HG02870 (cell line): ENCODE measurements around the gene RABGAP1L.
"Not testable (repeated sequence)": the region's sequence is repeated elsewhere in the genome, so short reads cannot be mapped to it uniquely, and the experiment has no call there.

ENCODE experiments used
- ATAC-seq: cut with Tn5 transposase; IDR thresholded peaks from one replicate; pipeline ENCODE4 v1.9.1; 2021; ENCODE audit warnings: mild to moderate bottlenecking, moderate library complexity; ENCODE audit not compliant: unreplicated experiment

The RABGAP1L gene

DNA sequence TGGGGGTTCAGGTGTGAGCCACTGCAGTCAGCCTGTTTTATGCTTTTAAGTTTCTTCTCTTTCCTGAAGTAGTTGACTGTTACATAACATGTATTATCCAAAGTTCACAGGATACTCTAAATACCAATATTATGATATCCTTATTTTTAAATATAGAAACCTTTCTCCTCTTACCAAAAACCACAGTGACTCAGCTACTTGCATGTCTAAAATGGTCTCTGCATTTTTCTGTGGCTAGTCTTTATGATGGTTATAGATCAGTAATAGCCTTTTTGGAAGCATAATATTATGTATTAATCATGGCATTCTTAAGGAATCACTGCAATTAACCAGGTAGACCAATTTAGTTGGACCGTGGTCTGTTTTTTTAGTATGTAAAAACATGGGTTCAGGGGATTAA lies 629.7 kb downstream of the RABGAP1L start:
- ATAC-seq: no peak

DNA sequence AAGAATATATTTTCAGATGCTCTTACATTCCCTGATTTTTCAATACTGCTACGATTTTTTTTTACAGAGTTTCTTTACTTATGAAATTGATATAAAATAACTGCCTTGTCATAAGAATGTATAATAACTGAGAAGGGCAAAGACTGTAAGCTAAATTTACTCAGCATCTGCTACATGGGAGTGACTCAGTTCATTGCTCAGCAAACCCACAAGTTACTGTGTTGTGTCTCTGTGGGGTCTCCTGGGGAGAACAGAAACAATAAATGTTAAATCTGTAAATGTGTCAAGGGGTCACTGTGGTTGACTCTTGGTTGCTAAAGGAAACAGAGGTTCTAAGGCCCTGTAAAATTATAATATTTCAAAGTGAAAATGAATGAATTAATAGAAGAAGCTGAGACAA lies 630.1 kb downstream of the RABGAP1L start:
- ATAC-seq: peak; percentile 76

DNA sequence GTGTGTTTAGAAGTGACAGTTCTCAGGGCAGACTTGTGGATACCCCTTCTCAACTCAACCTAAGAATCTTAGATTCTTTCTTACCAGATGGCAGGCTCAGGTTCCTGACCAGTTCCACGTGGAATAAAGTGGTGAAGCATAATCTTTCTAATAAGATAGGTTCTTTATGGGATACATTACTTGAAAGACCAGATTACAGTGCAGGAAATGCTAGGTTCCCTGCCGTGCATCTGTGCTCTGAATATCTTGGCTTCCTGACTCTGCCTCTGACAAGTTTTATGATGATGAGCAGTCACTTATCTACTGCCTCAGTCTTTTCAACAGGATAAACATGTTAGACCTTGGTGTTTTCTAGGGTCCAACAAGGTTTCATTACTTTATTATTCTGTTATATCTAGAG lies 632.5 kb downstream of the RABGAP1L start:
- no peak for ATAC-seq

DNA sequence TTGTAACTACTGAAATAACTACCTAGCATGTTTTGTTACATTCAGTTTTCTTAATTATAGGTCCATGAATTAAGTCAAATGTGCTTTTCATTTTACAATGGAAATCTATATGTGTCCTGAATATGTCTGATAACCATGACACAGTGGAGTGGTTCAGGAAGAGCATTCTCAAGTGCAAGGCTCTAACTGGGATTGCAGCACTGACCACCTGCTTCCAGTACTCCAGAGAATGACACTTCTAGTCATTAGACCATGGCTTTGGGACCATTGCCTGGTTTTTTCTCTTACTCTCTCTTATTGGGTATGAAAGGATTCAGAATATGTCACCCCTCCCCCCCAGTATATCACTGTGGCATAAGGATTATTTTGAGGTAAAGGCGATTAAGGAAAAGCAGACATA lies 635.5 kb downstream of the RABGAP1L start:
- no peak for ATAC-seq

DNA sequence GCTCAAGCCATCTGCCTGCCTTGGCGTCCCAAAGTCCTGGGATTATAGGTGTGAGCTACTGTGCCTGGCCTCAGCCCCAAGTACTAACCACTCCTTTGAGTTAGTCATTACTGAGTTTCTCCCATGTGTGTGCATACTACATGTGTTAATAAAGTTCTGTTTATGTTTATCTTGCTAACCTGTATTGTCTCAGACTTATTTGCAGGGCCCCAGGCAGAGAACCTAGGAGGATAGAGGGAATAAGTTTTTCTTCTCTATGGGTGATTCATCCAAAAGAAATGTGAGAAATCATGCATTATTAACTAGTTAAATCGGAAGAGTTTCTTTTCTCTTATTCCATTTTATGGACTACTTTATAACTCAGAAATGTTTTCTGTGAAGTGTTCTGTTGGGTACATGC lies 636.5 kb downstream of the RABGAP1L start:
- ATAC-seq: no peak

DNA sequence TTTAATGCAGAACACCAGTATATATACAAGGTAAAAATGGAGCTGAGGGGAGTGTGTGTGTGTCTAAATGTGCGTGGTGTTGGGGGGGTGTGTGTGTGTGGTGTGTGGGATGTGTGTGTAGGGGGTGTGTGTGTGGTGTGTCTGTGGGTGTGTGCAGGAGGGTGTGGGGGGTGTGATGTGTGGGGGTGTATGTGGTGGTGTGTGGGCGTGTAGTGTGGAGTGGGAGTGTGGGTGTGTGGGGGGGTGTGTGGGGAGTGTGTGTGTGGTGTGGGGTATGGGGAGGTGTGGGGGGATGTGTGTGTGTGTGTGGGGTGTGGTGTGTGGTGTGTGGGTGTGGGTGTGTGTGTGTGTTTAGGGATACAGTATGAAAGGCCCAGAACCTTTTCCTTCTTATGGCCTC lies 638.1 kb downstream of the RABGAP1L start:
- no peak for ATAC-seq

DNA sequence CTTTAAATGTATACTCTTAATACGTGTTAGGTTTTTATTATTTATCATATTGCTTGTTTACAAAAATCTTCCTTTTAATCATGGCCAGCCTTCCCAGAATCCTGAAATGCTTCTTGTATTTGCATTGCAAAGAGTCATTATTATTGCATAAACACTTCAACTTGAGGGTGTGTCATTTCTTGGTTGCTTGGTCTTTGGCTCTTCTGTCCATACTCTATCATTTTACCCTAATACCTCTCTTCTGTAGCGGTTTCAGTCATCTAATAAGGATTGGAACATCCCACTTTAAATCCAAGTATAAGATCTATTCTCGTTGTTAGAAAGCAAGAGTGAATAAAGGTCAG lies 639.8 kb downstream of the RABGAP1L start:
- no peak for ATAC-seq

DNA sequence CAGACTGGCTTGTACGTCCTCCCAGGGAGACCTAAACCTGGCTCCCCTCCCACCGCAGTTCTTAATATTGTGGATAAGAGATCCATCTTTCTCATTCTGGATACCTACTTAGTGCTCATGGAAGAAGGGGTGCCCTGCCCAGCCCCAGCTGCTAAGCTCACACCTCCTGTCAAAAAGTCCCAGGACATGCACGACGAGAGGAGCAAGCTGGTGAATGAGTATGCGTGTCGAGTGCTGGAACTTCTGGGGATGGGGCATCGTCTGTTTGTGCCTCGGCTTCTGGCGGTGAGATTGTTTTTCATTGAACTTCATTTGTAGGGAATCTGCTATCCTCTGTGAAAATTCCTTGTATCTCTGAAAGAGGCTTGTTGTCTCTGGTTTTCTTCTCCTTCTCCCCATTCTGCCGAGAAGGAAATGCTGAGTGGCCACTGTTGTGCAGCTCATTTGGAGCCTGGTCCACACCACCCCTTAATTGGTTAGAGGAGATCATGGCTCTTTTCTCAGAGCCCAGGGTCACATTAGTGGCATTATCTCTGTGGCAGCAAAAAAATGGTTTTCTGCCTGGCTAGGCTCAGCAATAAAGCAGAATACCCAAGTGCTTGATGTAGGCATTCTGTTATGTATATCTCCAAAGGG lies 641.0 kb downstream of the RABGAP1L start:
- no peak for ATAC-seq

DNA sequence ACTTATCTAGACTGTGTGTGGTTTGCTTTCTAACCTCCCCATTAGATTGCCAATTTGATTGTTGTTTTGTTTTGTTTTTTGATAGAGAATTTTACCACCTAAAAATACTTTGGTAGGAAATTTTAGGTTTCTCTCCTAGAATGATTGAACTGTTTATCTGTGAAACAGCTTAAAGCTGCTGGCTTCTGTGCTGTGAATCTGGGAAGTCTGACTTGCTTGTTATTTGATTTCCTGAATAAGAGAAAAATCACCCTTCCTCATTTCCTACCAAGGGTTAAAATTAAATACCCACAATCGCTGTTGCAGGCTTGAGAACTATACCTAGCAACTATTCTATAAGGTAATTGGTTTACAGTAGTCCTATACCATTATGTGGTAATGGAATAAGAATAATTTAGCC lies 641.6 kb downstream of the RABGAP1L start:
- ATAC-seq: no peak

DNA sequence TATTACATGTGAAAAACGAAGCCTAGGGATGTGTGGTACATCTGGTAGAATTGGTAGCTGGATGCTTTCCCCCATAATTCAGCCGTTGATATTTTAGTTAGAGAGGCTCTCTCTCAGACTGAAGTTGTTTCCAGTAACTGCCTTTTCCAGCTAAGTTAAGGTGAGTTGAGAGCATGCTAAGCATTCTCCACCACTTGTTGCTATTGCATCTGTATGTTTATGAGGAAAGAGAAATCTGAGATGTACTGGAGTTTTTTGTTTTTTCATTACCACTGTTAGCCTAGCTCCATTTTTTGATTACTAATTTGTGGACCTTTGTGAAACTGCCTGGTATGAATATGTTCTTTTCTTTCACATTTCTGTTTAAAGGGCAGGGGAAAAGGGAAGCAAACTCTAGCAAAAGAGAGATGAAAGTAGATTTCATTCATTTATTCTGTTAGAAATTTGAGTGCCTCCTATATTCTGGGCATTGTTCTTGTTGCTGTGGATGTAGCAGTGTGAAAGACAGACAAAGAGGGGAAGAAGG lies 650.5 kb downstream of the RABGAP1L start:
- ATAC-seq: peak; percentile 68

DNA sequence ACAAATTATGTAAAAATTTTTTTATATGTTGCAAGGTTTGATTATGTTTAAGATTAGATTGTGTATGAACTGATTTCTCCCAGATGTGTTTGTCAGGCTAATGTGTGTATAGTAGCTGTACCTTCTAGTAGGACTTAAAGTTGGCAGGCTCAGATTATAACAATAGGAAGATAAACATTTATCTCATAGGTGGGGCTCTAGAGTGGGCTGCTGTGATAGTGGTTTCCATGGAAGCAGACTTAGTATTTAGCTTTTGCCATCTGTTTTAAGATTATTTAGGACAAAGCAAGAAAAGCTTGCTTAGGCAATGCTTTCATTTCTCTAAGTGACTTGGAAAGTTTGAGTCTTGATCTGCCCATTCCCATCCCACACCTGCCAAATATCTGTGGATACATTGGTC lies 652.7 kb downstream of the RABGAP1L start:
- ATAC-seq: no peak

DNA sequence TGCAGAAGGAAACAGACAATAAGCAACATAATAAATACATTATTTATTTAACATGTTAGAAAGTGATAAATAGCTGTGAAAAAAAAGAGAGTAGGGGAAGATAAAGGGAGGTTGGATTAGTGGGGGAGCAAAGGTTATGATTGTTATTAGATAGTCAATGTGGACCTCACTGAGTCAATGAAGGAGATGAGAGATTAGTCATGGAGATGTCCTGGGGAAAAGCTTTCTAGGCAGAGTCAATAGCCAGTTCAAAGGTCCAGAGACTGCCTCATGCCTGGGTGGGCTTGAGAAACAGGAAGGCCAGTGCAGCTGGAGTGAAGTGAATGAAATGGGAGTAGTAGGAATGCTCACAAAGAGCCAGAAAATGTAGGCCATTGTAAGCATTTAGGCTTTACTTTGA lies 653.3 kb downstream of the RABGAP1L start:
- ATAC-seq: no peak

DNA sequence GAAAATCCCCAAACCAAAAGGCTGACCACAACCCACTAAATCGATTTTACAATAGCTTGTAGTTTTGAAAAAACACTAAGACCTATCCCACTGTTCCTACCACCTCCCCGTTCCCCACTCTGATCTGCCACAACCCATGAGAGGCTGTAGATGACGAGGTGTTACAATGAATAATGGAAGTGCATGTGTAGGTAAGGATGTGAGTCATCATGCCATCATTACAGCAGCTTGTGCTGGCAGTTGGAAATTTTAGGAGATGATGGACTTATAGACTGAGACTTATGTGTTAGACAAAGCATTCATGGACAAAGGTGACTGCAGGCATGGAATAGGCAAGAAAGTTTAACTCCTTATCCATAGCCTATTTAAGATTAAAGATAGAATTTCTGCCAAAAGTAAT lies 655.7 kb downstream of the RABGAP1L start:
- peak; percentile 20 for ATAC-seq

DNA sequence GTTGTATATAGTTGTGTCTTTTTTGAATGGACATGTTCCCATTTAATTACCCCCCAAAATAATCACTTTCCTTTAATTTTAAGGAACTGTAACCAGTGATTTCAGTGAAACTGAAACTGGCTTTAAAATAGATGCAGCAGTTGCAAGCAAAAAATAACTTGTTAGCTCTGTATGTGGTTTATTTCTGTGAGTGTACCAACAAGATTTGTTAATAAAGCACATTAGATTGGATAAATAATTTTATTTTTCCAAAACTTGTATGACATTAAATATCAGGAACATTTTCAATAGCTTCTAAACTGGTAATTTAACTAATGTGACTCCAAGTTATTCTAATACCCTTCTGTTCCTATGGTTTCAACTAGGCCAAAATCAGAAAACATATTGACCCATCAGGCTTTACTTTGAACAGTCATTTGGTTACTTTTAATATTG lies 656.2 kb downstream of the RABGAP1L start:
- peak; percentile 58 for ATAC-seq

DNA sequence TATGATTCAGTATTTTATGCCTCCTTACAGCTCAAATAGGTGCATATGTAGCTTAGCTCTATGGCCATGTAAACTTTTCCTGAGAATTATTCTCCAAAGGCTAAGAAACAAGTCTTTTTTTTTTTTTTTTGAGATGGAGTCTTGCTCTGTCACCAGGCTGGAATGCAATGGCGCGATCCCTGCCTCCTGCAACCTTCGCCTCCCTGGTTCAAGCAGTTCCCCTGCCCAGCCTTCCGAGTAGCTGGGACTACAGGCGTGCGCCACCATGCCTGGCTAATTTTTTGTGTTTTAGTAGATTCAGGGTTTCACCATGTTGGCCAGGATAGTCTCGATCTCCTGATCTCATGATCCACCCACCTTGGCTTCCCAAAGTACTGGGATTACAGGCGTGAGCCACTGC lies 657.3 kb downstream of the RABGAP1L start:
- ATAC-seq: not testable (repeated sequence)

DNA sequence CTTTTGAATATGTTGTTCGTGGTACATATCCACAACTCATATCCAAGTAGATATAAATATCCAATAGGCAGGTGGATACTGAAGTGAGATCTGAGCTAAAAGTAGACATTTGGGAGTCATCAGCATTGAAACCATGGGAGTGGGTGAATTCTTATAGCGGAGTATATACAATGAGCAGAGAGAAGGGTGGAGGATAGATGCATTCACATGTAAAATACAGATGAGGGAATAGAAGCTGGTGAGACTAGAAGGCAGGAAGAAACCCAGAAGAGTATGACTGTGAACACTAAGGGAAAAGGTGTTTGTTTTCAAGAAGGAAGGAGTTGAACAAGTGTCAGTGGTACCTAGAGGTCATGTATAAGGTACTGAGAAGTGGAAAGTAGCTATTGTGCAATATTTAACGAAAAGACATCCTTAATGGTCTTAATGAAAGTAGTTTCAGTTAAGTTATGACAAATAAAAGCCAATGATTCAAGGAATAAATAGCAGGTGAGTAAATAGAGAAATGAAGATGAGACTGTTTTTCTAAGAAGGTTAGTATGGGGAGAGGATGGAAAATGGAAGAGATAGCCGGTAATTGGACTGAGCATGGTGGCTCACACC lies 658.8 kb downstream of the RABGAP1L start:
- peak; percentile 58 for ATAC-seq

DNA sequence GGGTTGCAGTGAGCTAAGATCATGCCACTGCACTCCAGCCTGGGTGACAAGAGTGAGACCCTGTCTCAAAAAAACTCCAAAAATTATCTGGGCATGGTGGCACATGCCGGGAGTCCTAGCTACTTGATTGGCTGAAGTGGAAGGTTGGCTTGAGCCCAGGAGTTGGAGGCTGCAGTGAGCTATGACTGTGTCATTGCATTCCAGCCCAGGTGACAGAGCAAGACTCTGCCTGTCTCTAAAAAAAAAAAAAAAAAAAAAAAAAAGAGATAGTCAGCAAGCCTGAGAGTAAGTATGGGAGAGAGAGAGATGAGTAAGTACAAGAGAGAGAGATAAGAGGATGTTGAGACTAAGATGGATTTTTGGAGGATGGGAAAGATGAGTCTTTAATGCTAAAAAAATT lies 659.6 kb downstream of the RABGAP1L start:
- no peak for ATAC-seq

DNA sequence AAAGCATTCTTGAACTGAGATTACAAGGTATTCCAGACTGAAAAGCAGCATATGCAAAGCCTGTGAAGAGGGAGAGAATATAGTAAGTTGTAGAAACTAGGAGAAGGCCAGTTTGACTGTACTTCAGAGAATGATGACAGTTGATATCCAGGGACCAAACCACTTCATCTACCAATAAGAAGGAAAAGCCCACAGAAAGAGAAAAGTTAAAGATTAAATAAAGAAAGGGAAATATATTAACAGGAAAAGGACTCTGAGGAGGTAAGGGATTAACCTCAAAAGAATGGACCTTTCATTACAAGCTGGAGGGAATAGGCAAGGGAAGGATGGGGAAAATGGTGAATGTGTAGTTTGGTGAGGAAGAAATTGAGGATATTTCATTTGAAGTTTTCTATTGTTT lies 660.3 kb downstream of the RABGAP1L start:
- ATAC-seq: no peak

DNA sequence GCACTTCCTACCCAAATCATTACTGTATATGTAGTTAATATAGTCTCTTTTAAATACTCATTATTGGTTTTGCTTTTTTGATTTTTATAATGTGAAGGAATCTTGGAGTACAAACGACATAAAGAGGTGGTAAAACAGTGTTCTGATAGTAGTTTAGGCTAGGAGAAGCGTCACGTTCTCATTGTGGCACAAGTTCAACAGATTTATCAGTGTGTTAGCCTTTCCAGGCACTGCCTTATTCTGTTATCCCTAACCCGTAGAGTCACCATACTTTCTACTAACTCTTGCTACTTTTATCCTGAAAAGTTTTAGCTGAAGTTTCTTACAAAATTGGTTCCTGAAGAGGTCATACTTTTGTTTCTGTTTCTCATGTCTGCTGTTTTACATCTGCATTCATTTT lies 665.8 kb downstream of the RABGAP1L start:
- ATAC-seq: no peak

DNA sequence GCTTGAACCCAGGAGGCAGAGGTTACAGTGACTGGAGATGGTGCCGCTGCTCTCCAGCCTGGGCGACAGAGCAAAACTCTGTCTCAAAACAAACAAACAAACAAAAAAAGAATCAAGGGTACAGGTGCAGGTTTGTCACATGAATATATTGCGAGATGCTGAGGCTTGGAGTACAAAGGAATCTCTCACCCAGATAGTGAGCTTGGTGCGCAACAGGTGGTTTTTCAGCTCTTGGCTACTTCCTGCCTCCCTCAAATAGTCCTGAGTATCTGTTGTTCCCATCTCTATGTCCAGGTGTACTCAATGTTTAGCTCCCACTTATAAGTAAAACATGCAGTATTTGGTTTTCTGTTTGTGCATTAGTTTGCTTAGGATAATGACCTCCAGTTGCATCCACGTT lies 666.5 kb downstream of the RABGAP1L start:
- no peak for ATAC-seq

DNA sequence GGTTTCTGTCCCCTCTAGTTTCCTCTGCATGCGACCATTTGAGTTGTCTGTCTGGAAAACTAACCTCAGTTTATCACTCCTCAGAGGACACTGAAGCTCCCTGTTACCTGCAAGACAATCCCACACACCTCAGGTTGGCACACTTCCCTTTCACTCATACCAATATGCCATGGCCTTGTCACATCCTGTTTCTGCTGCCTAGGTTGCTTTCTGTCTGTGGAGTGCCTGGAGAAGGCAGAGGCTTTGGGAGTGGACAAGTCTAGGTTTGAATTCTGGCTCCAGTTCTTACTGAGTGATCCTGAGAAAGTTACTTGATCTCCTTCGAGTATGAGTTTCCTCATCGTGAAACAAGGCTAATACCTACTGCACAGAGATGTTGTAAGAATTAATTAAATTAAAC lies 668.9 kb downstream of the RABGAP1L start:
- ATAC-seq: no peak

DNA sequence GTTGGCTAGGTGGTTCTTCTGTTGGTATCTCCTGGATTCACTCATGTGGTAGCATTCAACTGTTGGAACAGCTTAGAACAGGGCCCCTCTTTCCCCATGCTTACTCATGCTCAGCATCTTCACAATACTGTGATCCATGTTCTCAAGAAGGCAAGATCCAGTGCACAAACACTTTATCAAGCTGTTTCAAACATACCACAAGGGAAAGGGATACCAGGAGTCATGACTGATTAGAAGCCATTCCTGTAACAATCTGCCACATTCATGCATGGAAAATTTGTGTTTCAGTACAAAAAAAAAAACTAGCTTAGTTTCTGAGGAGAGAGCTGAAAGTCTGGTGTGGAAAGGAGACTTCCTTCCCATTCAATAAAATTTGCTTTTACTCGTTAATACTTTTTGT lies 670.7 kb downstream of the RABGAP1L start:
- no peak for ATAC-seq

DNA sequence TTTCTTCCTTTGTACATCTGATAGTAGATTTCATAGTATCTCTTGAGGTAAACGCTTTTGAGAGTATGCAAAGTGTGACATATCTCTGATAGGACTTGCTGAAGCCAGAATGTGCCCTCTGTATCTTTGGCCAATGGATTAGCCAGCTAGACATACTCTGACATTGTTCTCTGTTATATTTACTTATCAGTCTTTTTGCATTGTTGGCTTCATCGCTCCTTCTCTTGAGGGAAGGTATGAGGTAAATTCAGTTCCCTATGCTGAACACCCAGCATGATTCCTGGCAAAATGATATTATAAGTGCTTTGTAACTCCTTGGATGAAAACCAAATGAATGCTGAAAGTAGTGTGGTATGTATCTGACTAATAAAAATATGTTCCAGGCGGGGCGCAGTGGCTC lies 677.2 kb downstream of the RABGAP1L start:
- ATAC-seq: no peak
